H9 (cell line): ENCODE measurements around the gene SULF2. TPM values are rescaled to one million over a fixed set of nuclear protein-coding genes. Genes with fewer than 3 reads are reported as not detected.

ENCODE experiments used
- DNase-seq: peaks from one replicate; pipeline ENCODE4 v3.0.0-alpha.2; 2017
- H2AFZ ChIP-seq: one replicate; pipeline ENCODE4 v1.6.1; 2013; ENCODE audit warnings: mild to moderate bottlenecking, low read length, control low read depth, moderate library complexity
- H2AK5ac ChIP-seq: 2 replicates; pipeline ENCODE4 v1.6.1; 2013; ENCODE audit warnings: low read length, control low read depth, mixed read lengths; ENCODE audit not compliant: insufficient read length
- H2BK120ac ChIP-seq: one replicate; pipeline ENCODE4 v1.6.1; 2013; ENCODE audit warnings: low read depth, mild to moderate bottlenecking, low read length, control low read depth, inconsistent platforms; ENCODE audit not compliant: poor library complexity, severe bottlenecking
- H2BK12ac ChIP-seq: 2 replicates; pipeline ENCODE4 v1.6.1; 2013; ENCODE audit warnings: low read length, control low read depth, mixed read lengths, low read depth; ENCODE audit not compliant: insufficient read length
- H2BK15ac ChIP-seq: 2 replicates; pipeline ENCODE4 v1.6.1; 2013; ENCODE audit warnings: low read depth, low read length, control low read depth
- H2BK20ac ChIP-seq: one replicate; pipeline ENCODE4 v1.6.1; 2013; ENCODE audit warnings: low read depth, mild to moderate bottlenecking, low read length, control low read depth, inconsistent platforms; ENCODE audit not compliant: poor library complexity, severe bottlenecking
- H2BK5ac ChIP-seq: 2 replicates; pipeline ENCODE4 v1.6.1; 2013; ENCODE audit warnings: low read length, control low read depth, mixed read lengths; ENCODE audit not compliant: insufficient read length
- H3K14ac ChIP-seq: 2 replicates; pipeline ENCODE4 v1.6.1; 2013; ENCODE audit warnings: low read length, control low read depth; ENCODE audit not compliant: insufficient read depth
- H3K18ac ChIP-seq: 2 replicates; pipeline ENCODE4 v1.6.1; 2013; ENCODE audit warnings: low read depth, mild to moderate bottlenecking, mixed read lengths, low read length, control low read depth; ENCODE audit not compliant: insufficient read length
- H3K23ac ChIP-seq: 2 replicates; pipeline ENCODE4 v1.6.1; 2013; ENCODE audit warnings: low read length, control low read depth, mixed read lengths, low read depth; ENCODE audit not compliant: insufficient read length
- H3K23me2 ChIP-seq: 2 replicates; pipeline ENCODE4 v1.6.1; 2013; ENCODE audit warnings: low read depth, mild to moderate bottlenecking, mixed read lengths, low read length, control low read depth; ENCODE audit not compliant: insufficient read length, poor library complexity, severe bottlenecking
- H3K27ac ChIP-seq: 2 replicates; pipeline ENCODE4 v1.5.1; 2013; ENCODE audit warnings: low read length, control low read depth, mixed read lengths, low read depth; ENCODE audit not compliant: insufficient read length
- H3K27me3 ChIP-seq: 2 replicates; pipeline ENCODE4 v1.6.1; 2013; ENCODE audit warnings: low read length, control low read depth, inconsistent platforms; ENCODE audit not compliant: insufficient read depth
- H3K4ac ChIP-seq: 2 replicates; pipeline ENCODE4 v1.6.1; 2013; ENCODE audit warnings: low read depth, mild to moderate bottlenecking, control low read depth, inconsistent platforms, low read length, moderate library complexity
- H3K4me1 ChIP-seq: 2 replicates; pipeline ENCODE4 v1.6.1; 2013; ENCODE audit warnings: low read length, control low read depth, inconsistent platforms; ENCODE audit not compliant: insufficient read depth
- H3K4me2 ChIP-seq: 2 replicates; pipeline ENCODE4 v1.6.1; 2013; ENCODE audit warnings: low read length, control low read depth, mixed read lengths; ENCODE audit not compliant: insufficient read length, insufficient read depth
- H3K56ac ChIP-seq: 2 replicates; pipeline ENCODE4 v1.6.1; 2013; ENCODE audit warnings: low read depth, mild to moderate bottlenecking, mixed read lengths, low read length, control low read depth; ENCODE audit not compliant: insufficient read length
- H3K79me1 ChIP-seq: 2 replicates; pipeline ENCODE4 v1.6.1; 2013; ENCODE audit warnings: low read depth, mild to moderate bottlenecking, moderate library complexity, low read length, control low read depth, inconsistent platforms; ENCODE audit not compliant: insufficient read depth, poor library complexity, severe bottlenecking
- H3K79me2 ChIP-seq: 2 replicates; pipeline ENCODE4 v1.6.1; 2013; ENCODE audit warnings: low read length, control low read depth, inconsistent platforms; ENCODE audit not compliant: insufficient read depth
- H3K9ac ChIP-seq: 2 replicates; pipeline ENCODE4 v1.6.1; 2013; ENCODE audit warnings: low read length, control low read depth, mixed read lengths; ENCODE audit not compliant: insufficient read length; ENCODE audit errors: extremely low read depth
- H3K9me3 ChIP-seq: one replicate; pipeline ENCODE4 v1.6.1; 2013; ENCODE audit warnings: low read depth, low read length, inconsistent platforms; ENCODE audit not compliant: control insufficient read depth
- H3T11ph ChIP-seq: one replicate; pipeline ENCODE4 v1.6.1; 2013; ENCODE audit warnings: mild to moderate bottlenecking, low read length, control low read depth, inconsistent platforms
- H4K20me1 ChIP-seq: one replicate; pipeline ENCODE4 v1.6.1; 2013; ENCODE audit not compliant: control insufficient read depth, insufficient read length, insufficient read depth
- H4K5ac ChIP-seq: 2 replicates; pipeline ENCODE4 v1.6.1; 2013; ENCODE audit warnings: low read depth, mild to moderate bottlenecking, mixed read lengths, low read length, control low read depth; ENCODE audit not compliant: insufficient read length
- H4K8ac ChIP-seq: replicated peaks from 2 replicates; pipeline ENCODE4 v1.6.1; 2013; ENCODE audit warnings: low read length, control low read depth, mixed read lengths, low read depth; ENCODE audit not compliant: insufficient read length
- H4K91ac ChIP-seq: 2 replicates; pipeline ENCODE4 v1.6.1; 2013; ENCODE audit warnings: low read depth, mild to moderate bottlenecking, moderate library complexity, mixed read lengths, low read length, control low read depth; ENCODE audit not compliant: insufficient read length
- H3K27ac Mint-ChIP-seq, 3 experiments: 2 replicates in 2 of 3; 3 replicates in 1 of 3; pipeline ENCODE4 v1.8.0; 2020 to 2021; ENCODE audit warnings: mixed read lengths in 3 of 3, mild to moderate bottlenecking in 1 of 3, moderate library complexity in 1 of 3
- H3K27me3 Mint-ChIP-seq: 2 replicates; pipeline ENCODE4 v1.8.0; 2021; ENCODE audit warnings: low read depth, mild to moderate bottlenecking, moderate library complexity, mixed read lengths
- H3K36me3 Mint-ChIP-seq, 3 experiments: 2 replicates in 2 of 3; 3 replicates in 1 of 3; pipeline ENCODE4 v1.8.0; 2020 to 2021; ENCODE audit warnings: low read depth in 3 of 3, mixed read lengths in 3 of 3; ENCODE audit not compliant: insufficient read depth in 1 of 3
- H3K4me1 Mint-ChIP-seq, 2 experiments: 2 replicates each; pipeline ENCODE4 v1.8.0; 2020; ENCODE audit warnings: mixed read lengths in 2 of 2
- H3K4me3 Mint-ChIP-seq, 2 experiments: 2 replicates in 1 of 2; 3 replicates in 1 of 2; pipeline ENCODE4 v1.8.0; 2020 to 2021; ENCODE audit warnings: mild to moderate bottlenecking in 2 of 2, mixed read lengths in 2 of 2, moderate library complexity in 1 of 2
- H3K9me3 Mint-ChIP-seq, 2 experiments: 2 replicates in 1 of 2; 3 replicates in 1 of 2; pipeline ENCODE4 v1.8.0; 2020; ENCODE audit warnings: mild to moderate bottlenecking in 2 of 2, mixed read lengths in 2 of 2, moderate library complexity in 1 of 2
- WGBS: extraction: QIAGEN DNeasy Blood & Tissue Kit; methylation state at CpG from one replicate; pipeline ENCODE4 v1.1.7; 2013; ENCODE audit warnings: missing lambda C conversion rate, low lambda C conversion rate, mixed read lengths; ENCODE audit not compliant: insufficient read length; ENCODE audit errors: extremely low coverage; 5-methylcytosine and 5-hydroxymethylcytosine counted together
- total RNA-seq: library from RNA; stranded (reverse); gene quantifications from 2 replicates; pipeline ENCODE4 v1.2.1, GENCODE V29; 2021
- TF ChIP-seq, protein P1 (sequence below): fragments of 200-600 bp; sonication (generic); conservative IDR thresholded peaks from 3 replicates; pipeline ENCODE4 v1.8.0; 2021; ENCODE audit warnings: antibody characterized with exemption, mild to moderate bottlenecking

Gene SULF2
- total RNA-seq, 1 experiment from 2014 or later, result 31.2 TPM

GRCh38 chr20:47741669-47742608 is 43.3 kb downstream of the SULF2 start:
- no peaks in the 10 kb centered on the region; a peak in 1 of 5 replicates for H3K9me3 Mint-ChIP-seq
- Histone ChIP-seq H3K27ac (no peak overlapping the region), H4K8ac (no peak overlapping the region), H3K79me2 (no peaks in the 10 kb centered on the region), H3K79me1 (no peaks in the 10 kb centered on the region), H3K23me2 (no peaks in the 10 kb centered on the region), H3K4ac (no peak overlapping the region), H3K4me1 (no peaks in the 10 kb centered on the region), H2AFZ (no peak overlapping the region), H4K91ac (no peak overlapping the region), H3K14ac (no peak overlapping the region), H4K20me1 (no peaks in the 10 kb centered on the region), H3K9ac (no peak overlapping the region), H2BK20ac (no peak overlapping the region), H2BK12ac (no peak overlapping the region), H2BK120ac (no peak overlapping the region), H2BK15ac (no peak overlapping the region), H2BK5ac (no peak overlapping the region), H4K5ac (no peak overlapping the region), H3K23ac (no peak overlapping the region), H3T11ph (no peak overlapping the region), H2AK5ac (no peak overlapping the region), H3K56ac (no peak overlapping the region), H3K9me3 (no peaks in the 10 kb centered on the region), H3K4me2 (no peak overlapping the region), H3K27me3 (no peaks in the 10 kb centered on the region), H3K18ac (no peak overlapping the region)
- TF ChIP-seq, protein P1, sequence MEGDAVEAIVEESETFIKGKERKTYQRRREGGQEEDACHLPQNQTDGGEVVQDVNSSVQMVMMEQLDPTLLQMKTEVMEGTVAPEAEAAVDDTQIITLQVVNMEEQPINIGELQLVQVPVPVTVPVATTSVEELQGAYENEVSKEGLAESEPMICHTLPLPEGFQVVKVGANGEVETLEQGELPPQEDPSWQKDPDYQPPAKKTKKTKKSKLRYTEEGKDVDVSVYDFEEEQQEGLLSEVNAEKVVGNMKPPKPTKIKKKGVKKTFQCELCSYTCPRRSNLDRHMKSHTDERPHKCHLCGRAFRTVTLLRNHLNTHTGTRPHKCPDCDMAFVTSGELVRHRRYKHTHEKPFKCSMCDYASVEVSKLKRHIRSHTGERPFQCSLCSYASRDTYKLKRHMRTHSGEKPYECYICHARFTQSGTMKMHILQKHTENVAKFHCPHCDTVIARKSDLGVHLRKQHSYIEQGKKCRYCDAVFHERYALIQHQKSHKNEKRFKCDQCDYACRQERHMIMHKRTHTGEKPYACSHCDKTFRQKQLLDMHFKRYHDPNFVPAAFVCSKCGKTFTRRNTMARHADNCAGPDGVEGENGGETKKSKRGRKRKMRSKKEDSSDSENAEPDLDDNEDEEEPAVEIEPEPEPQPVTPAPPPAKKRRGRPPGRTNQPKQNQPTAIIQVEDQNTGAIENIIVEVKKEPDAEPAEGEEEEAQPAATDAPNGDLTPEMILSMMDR, result no peak
- no CpG with 5 or more reads among the region's 22 CpGs for WGBS
- H3K27ac Mint-ChIP-seq, result no peak overlapping the region
- H3K4me1 Mint-ChIP-seq, result peaks cover 6% of the 10 kb centered on the region in 2 experiments
- no peak for DNase-seq
- no peak overlapping the region for H3K4me3 Mint-ChIP-seq
- no peaks in the 10 kb centered on the region for H3K27me3 Mint-ChIP-seq
- no peaks in the 10 kb centered on the region for H3K36me3 Mint-ChIP-seq
